Panc1 (cell line): ENCODE measurements around the gene YTHDF1.

Source experiments
- POLR2AphosphoS5 ChIP-seq: IDR thresholded peaks from 2 replicates; pipeline ENCODE4 v1.6.1; 2012; ENCODE audit warnings: mild to moderate bottlenecking, low read depth, low read length, moderate library complexity
- SIN3A ChIP-seq: IDR thresholded peaks from 2 replicates; pipeline ENCODE4 v1.6.1; 2012; ENCODE audit warnings: low read depth, mild to moderate bottlenecking, low read length, moderate library complexity, borderline replicate concordance; ENCODE audit not compliant: insufficient read depth
- TCF7L2 ChIP-seq: IDR thresholded peaks from 2 replicates; pipeline ENCODE4 v1.6.1; 2011; ENCODE audit warnings: mild to moderate bottlenecking, low read depth, low read length, inconsistent platforms
- TF ChIP-seq, protein P1 (sequence below): fragments of 450-650 bp; IDR thresholded peaks from 2 replicates; pipeline ENCODE4 v1.5.1; 2017; ENCODE audit warnings: mild to moderate bottlenecking
- TF ChIP-seq, protein P2 (sequence below), 2 experiments: IDR thresholded peaks; 2 replicates each; pipeline ENCODE4 v1.6.1; 2011 to 2012; ENCODE audit warnings: low read depth in 2 of 2, control low read depth in 1 of 2, low read length in 1 of 2, mild to moderate bottlenecking in 1 of 2, moderate library complexity in 1 of 2; ENCODE audit not compliant: insufficient read depth in 1 of 2

DNA sequence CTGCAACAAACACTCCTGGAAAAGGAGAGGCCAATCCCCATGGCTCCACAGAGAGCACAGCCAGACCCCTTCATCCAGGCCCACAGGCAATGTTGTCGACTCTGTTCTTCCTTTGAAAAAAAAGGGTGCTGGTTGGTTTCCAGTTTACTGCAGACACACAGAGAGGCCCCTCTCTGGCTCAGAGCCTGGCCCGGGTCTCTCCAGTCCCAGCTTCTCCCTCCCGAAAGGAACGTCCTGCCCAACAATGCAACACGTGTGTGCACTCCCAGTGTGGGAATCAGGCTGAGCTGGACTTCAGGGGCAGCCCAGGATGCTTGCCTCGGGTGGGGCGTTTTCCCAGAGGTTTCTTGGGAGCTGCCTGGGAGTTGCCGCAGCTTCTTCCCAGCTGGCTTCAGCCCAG is 42.9 kb upstream of the YTHDF1 start:
- TF ChIP-seq, protein P1, sequence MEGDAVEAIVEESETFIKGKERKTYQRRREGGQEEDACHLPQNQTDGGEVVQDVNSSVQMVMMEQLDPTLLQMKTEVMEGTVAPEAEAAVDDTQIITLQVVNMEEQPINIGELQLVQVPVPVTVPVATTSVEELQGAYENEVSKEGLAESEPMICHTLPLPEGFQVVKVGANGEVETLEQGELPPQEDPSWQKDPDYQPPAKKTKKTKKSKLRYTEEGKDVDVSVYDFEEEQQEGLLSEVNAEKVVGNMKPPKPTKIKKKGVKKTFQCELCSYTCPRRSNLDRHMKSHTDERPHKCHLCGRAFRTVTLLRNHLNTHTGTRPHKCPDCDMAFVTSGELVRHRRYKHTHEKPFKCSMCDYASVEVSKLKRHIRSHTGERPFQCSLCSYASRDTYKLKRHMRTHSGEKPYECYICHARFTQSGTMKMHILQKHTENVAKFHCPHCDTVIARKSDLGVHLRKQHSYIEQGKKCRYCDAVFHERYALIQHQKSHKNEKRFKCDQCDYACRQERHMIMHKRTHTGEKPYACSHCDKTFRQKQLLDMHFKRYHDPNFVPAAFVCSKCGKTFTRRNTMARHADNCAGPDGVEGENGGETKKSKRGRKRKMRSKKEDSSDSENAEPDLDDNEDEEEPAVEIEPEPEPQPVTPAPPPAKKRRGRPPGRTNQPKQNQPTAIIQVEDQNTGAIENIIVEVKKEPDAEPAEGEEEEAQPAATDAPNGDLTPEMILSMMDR = no peak
- no peak for TF ChIP-seq SIN3A
- TF ChIP-seq, protein P2, sequence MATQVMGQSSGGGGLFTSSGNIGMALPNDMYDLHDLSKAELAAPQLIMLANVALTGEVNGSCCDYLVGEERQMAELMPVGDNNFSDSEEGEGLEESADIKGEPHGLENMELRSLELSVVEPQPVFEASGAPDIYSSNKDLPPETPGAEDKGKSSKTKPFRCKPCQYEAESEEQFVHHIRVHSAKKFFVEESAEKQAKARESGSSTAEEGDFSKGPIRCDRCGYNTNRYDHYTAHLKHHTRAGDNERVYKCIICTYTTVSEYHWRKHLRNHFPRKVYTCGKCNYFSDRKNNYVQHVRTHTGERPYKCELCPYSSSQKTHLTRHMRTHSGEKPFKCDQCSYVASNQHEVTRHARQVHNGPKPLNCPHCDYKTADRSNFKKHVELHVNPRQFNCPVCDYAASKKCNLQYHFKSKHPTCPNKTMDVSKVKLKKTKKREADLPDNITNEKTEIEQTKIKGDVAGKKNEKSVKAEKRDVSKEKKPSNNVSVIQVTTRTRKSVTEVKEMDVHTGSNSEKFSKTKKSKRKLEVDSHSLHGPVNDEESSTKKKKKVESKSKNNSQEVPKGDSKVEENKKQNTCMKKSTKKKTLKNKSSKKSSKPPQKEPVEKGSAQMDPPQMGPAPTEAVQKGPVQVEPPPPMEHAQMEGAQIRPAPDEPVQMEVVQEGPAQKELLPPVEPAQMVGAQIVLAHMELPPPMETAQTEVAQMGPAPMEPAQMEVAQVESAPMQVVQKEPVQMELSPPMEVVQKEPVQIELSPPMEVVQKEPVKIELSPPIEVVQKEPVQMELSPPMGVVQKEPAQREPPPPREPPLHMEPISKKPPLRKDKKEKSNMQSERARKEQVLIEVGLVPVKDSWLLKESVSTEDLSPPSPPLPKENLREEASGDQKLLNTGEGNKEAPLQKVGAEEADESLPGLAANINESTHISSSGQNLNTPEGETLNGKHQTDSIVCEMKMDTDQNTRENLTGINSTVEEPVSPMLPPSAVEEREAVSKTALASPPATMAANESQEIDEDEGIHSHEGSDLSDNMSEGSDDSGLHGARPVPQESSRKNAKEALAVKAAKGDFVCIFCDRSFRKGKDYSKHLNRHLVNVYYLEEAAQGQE (IDR thresholded peaks at IDR 0.05; ENCODE audit: insufficient read depth in 1 of 2, low read depth in 2 of 2, low read length in 1 of 2) = no peak
- no peak for TF ChIP-seq POLR2AphosphoS5
- TF ChIP-seq TCF7L2 = no peak
